CD4-positive, alpha-beta T cell (primary cell): Measurements from ENCODE around the gene CNKSR3. TPM values are rescaled to one million over a fixed set of nuclear protein-coding genes. Genes with fewer than 3 reads are reported as not detected.

ENCODE experiments used
- ATAC-seq: fragments of 200-7000 bp; cut with Tn5 transposase; one replicate; pipeline ENCODE4 v1.10.0; 2022; ENCODE audit warnings: mild to moderate bottlenecking; ENCODE audit not compliant: poor library complexity
- CTCF ChIA-PET: fragments of 350-600 bp; sonication (Branson Sonifier 250); formaldehyde crosslinking; loops from one replicate; lab custom pipeline; 2021; ENCODE audit warnings: antibody characterized with exemption, inconsistent platforms; lab: Charles Lee
- POLR2A ChIA-PET: fragments of 350-600 bp; sonication (Branson Sonifier 250); formaldehyde crosslinking; loops from one replicate; lab custom pipeline; 2021; ENCODE audit warnings: antibody characterized with exemption, inconsistent platforms; lab: Charles Lee
- DNase-seq, 14 experiments: peaks; one replicate each; pipeline ENCODE4 v3.0.0-alpha.2; 2013 to 2020; ENCODE audit warnings: mixed read lengths in 2 of 14
- H3K27ac ChIP-seq, 2 donors: one replicate each; pipeline versions ENCODE4 v1.5.1 to v1.7.0; 2013; ENCODE audit warnings: low read length in 2 of 2, low read depth in 1 of 2, mild to moderate bottlenecking in 1 of 2
- H3K27me3 ChIP-seq, 2 experiments: 1 replicate in 1 of 2; 2 replicates in 1 of 2; pipeline versions ENCODE4 v1.6.1 to v1.7.0; 2013; ENCODE audit warnings: low read length in 2 of 2, control low read depth in 1 of 2, mild to moderate bottlenecking in 1 of 2, moderate library complexity in 1 of 2; ENCODE audit not compliant: insufficient read depth in 2 of 2, control insufficient read depth in 1 of 2
- H3K36me3 ChIP-seq: one replicate; pipeline ENCODE4 v1.6.1; 2013; ENCODE audit warnings: low read length, control low read depth; ENCODE audit not compliant: insufficient read depth
- H3K4me1 ChIP-seq: one replicate; pipeline ENCODE4 v1.6.1; 2013; ENCODE audit warnings: low read length, control low read depth; ENCODE audit not compliant: insufficient read depth
- H3K4me3 ChIP-seq: one replicate; pipeline ENCODE4 v1.5.1; 2013; ENCODE audit warnings: mild to moderate bottlenecking, low read length, moderate library complexity
- H3K9me3 ChIP-seq, 2 experiments: 1 replicate in 1 of 2; 2 replicates in 1 of 2; pipeline versions ENCODE4 v1.6.1 to v1.7.0; 2013; ENCODE audit warnings: low read length in 2 of 2, mild to moderate bottlenecking in 2 of 2, control low read depth in 1 of 2, moderate library complexity in 1 of 2; ENCODE audit not compliant: control insufficient read depth in 1 of 2, insufficient read depth in 1 of 2
- H3K27ac Mint-ChIP-seq: one replicate; pipeline ENCODE4 v1.8.0; 2020; ENCODE audit warnings: mixed read lengths
- H3K27me3 Mint-ChIP-seq: one replicate; pipeline ENCODE4 v1.8.0; 2021; ENCODE audit warnings: mixed read lengths
- H3K36me3 Mint-ChIP-seq: one replicate; pipeline ENCODE4 v1.8.0; 2021; ENCODE audit warnings: low read depth, mixed read lengths
- H3K4me1 Mint-ChIP-seq: one replicate; pipeline ENCODE4 v1.8.0; 2021; ENCODE audit warnings: low read depth, mixed read lengths
- H3K4me3 Mint-ChIP-seq: one replicate; pipeline ENCODE4 v1.8.0; 2020; ENCODE audit warnings: mild to moderate bottlenecking, mixed read lengths
- H3K9me3 Mint-ChIP-seq: one replicate; pipeline ENCODE4 v1.8.0; 2020; ENCODE audit warnings: mixed read lengths
- intact Hi-C, 2 experiments: fragments of 100-400 bp; cut with DNase I in 1 of 2; cut with micrococcal nuclease in 1 of 2; formaldehyde crosslinking; loops; one replicate each; pipeline versions ENCODE4 v1.15.1 to v1.9.0; 2023 to 2025; cut with DNase I, micrococcal nuclease
- total RNA-seq, 174 experiments: library from RNA in 2 of 174; stranded (reverse) in 2 of 174; gene quantifications; one replicate each; pipeline ENCODE4 v1.2.3 and lab custom pipeline; 2021 to 2026
- TF ChIP-seq, protein P1 (sequence below): fragments of 200-600 bp; IDR thresholded peaks from one replicate; pipeline ENCODE4 v1.8.0; 2022; ENCODE audit warnings: antibody characterized with exemption, mild to moderate bottlenecking

Gene CNKSR3
- total RNA-seq, 2 experiments from 2014 or later = 0.14 TPM; not detected in 1

DNA sequence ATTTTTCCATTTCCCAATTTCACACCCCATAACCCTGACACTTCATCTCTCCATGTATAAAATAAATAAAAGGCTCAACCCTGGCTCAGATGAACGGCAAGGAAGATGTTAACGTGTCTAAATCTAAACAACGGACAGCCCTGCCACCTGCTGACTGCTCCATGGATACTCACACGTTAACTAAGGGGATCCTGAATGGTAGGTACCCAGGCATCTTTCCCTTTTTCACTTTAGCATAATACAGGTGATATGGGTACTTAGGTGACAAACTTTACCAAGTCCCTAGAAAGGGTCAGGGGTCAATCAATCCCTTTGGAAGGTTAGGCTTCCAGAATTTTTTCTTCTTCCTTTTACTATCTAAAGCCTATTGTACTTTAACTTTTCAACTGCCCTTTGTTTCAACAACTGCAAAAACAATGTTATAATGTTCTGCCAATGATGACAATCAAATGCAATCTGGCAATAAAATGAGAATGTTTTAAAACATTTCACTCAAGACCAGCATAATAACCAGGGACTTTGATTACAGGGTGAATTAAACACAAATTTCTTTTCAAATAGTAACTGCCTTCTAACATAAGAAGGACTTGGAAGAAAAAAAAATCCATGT lies 101.5 kb downstream of the CNKSR3 start:
- H3K4me1 ChIP-seq = no peaks in the 10 kb centered on the region
- H3K27ac ChIP-seq = no peak overlapping the region
- ChIA-PET POLR2A (no interaction called here), CTCF (no interaction called here)
- no peaks in the 10 kb centered on the region for H3K4me1 Mint-ChIP-seq
- H3K36me3 Mint-ChIP-seq = no peaks in the 10 kb centered on the region
- no peaks in the 10 kb centered on the region for H3K36me3 ChIP-seq
- no peaks in the 10 kb centered on the region for H3K9me3 Mint-ChIP-seq
- H3K4me3 ChIP-seq = no peak overlapping the region
- intact Hi-C loops = loop anchor here in 1 of 2 experiments (1.0 kb wide), 1 partner anchor 255 kb away; no protein-coding TSS in a partner anchor
- TF ChIP-seq, protein P1, sequence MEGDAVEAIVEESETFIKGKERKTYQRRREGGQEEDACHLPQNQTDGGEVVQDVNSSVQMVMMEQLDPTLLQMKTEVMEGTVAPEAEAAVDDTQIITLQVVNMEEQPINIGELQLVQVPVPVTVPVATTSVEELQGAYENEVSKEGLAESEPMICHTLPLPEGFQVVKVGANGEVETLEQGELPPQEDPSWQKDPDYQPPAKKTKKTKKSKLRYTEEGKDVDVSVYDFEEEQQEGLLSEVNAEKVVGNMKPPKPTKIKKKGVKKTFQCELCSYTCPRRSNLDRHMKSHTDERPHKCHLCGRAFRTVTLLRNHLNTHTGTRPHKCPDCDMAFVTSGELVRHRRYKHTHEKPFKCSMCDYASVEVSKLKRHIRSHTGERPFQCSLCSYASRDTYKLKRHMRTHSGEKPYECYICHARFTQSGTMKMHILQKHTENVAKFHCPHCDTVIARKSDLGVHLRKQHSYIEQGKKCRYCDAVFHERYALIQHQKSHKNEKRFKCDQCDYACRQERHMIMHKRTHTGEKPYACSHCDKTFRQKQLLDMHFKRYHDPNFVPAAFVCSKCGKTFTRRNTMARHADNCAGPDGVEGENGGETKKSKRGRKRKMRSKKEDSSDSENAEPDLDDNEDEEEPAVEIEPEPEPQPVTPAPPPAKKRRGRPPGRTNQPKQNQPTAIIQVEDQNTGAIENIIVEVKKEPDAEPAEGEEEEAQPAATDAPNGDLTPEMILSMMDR = no peak
- no peaks in the 10 kb centered on the region for H3K27me3 ChIP-seq
- no peak for ATAC-seq
- H3K27ac Mint-ChIP-seq = no peak overlapping the region
- H3K9me3 ChIP-seq = no peaks in the 10 kb centered on the region
- H3K27me3 Mint-ChIP-seq = no peaks in the 10 kb centered on the region
- H3K4me3 Mint-ChIP-seq = no peak overlapping the region
- DNase-seq = peak in 5 of 14 experiments; percentile 2 to 20 (median 9)

DNA sequence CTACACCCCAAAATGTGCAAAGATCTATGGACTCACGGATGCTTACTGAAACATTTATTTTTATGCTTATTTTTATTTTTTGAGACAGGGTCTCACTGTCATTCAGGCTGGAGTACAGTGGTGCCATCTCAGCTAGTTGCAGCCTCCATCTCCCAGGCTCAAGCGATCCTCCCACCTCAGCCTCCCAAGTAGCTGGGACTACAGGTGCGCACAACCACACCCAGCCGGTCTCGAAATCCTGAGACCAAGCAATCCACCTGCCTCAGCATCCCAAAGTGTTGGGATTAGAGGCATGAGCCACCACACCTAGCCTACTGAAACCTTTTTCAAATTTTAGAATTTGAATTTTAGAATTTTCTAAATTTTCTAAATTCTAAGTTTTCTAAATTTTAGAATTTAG lies 103.0 kb downstream of the CNKSR3 start:
- H3K27me3 Mint-ChIP-seq = no peaks in the 10 kb centered on the region
- no peak for ATAC-seq
- no peak for DNase-seq

DNA sequence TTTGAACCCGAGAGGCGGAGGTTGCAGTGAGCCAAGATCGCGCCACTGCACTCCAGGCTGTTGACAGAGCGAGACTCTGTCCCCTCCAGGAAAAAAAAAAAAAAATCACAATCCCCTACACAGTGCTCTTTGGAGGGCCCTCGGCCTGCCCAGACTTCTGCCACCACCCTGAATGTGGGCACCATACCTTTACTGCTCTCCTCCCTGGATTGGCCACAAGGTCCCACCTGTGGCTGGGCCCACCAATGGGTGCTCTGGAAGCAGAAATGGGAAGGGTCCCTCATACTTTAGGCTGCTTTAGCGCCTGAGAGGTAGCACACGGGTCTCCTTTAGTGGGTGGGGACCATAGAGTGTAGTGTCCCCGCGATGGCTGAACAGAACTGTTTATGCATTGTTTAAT lies 103.6 kb downstream of the CNKSR3 start:
- CTCF ChIA-PET = no interaction called here

More for the DNA sequence above, 103.0 kb downstream of the CNKSR3 start:
- no peak overlapping the region for H3K27ac ChIP-seq
- no peaks in the 10 kb centered on the region for H3K36me3 ChIP-seq
- Mint-ChIP-seq H3K4me1 (no peaks in the 10 kb centered on the region), H3K36me3 (no peaks in the 10 kb centered on the region), H3K4me3 (no peak overlapping the region), H3K9me3 (no peaks in the 10 kb centered on the region), H3K27ac (no peak overlapping the region)
- H3K27me3 ChIP-seq = no peaks in the 10 kb centered on the region
- no peak overlapping the region for H3K4me3 ChIP-seq
- intact Hi-C loops = no loop called here
- POLR2A ChIA-PET = no interaction called here
- CTCF ChIA-PET = no interaction called here
- no peaks in the 10 kb centered on the region for H3K4me1 ChIP-seq
- H3K9me3 ChIP-seq = no peaks in the 10 kb centered on the region
- TF ChIP-seq, protein P1 = no peak

More for the DNA sequence above, 103.6 kb downstream of the CNKSR3 start:
- intact Hi-C loops = no loop called here
- Mint-ChIP-seq H3K27ac (no peak overlapping the region), H3K4me1 (no peaks in the 10 kb centered on the region), H3K27me3 (no peaks in the 10 kb centered on the region), H3K4me3 (no peak overlapping the region), H3K36me3 (no peaks in the 10 kb centered on the region), H3K9me3 (no peaks in the 10 kb centered on the region)
- DNase-seq (no peak), ATAC-seq (no peak)
- no peak overlapping the region for H3K4me3 ChIP-seq
- H3K27ac ChIP-seq = no peak overlapping the region
- no peaks in the 10 kb centered on the region for H3K36me3 ChIP-seq
- TF ChIP-seq, protein P1 = no peak
- no peaks in the 10 kb centered on the region for H3K27me3 ChIP-seq
- no peaks in the 10 kb centered on the region for H3K4me1 ChIP-seq
- POLR2A ChIA-PET = no interaction called here
- H3K9me3 ChIP-seq = no peaks in the 10 kb centered on the region
